CD8-positive, alpha-beta memory T cell (primary cell): ENCODE results near the gene LRP5. TPM values are rescaled to one million over a fixed set of nuclear protein-coding genes. Genes with fewer than 3 reads are reported as not detected.
A peak's percentile ranks its signal among the peaks of the same experiment; 100 is the strongest.

Source experiments
- CTCF ChIA-PET: fragments of 350-600 bp; sonication (Branson Sonifier 250); formaldehyde crosslinking; loops from one replicate; lab custom pipeline; 2021; ENCODE audit warnings: antibody characterized with exemption; lab: Charles Lee
- POLR2A ChIA-PET: fragments of 350-600 bp; sonication (Branson Sonifier 250); formaldehyde crosslinking; loops from one replicate; lab custom pipeline; 2021; ENCODE audit warnings: antibody characterized with exemption; lab: Charles Lee
- DNase-seq, 5 donors: peaks; one replicate each; pipeline versions ENCODE4 v3.0.0 to v3.0.0-alpha.2; 2020 to 2022; ENCODE audit warnings: mixed read lengths in 1 of 5
- H3K27ac ChIP-seq: one replicate; pipeline ENCODE4 v1.7.0; 2013; ENCODE audit warnings: low read depth, mild to moderate bottlenecking, low read length, moderate library complexity
- H3K27me3 ChIP-seq: 2 replicates; pipeline ENCODE4 v1.7.0; 2013; ENCODE audit warnings: low read length, mild to moderate bottlenecking; ENCODE audit not compliant: insufficient read depth, poor library complexity, severe bottlenecking
- H3K36me3 ChIP-seq: 2 replicates; pipeline ENCODE4 v1.7.0; 2013; ENCODE audit warnings: mild to moderate bottlenecking, low read length, moderate library complexity; ENCODE audit not compliant: insufficient read depth
- H3K4me1 ChIP-seq: 2 replicates; pipeline ENCODE4 v1.7.0; 2013; ENCODE audit warnings: mild to moderate bottlenecking, low read length, moderate library complexity; ENCODE audit not compliant: insufficient read depth
- H3K4me3 ChIP-seq: 2 replicates; pipeline ENCODE4 v1.7.0; 2013; ENCODE audit warnings: mild to moderate bottlenecking, low read length
- H3K9me3 ChIP-seq: 2 replicates; pipeline ENCODE4 v1.7.0; 2013; ENCODE audit warnings: mild to moderate bottlenecking, low read length
- H3K27ac Mint-ChIP-seq, 8 donors: one replicate each; pipeline ENCODE4 v1.8.0; 2020 to 2021; ENCODE audit warnings: mixed read lengths in 8 of 8, mild to moderate bottlenecking in 6 of 8, inconsistent platforms in 3 of 8, moderate library complexity in 3 of 8
- H3K27me3 Mint-ChIP-seq, 2 donors: one replicate each; pipeline ENCODE4 v1.8.0; 2020 to 2021; ENCODE audit warnings: mixed read lengths in 2 of 2, mild to moderate bottlenecking in 1 of 2, moderate library complexity in 1 of 2
- H3K36me3 Mint-ChIP-seq, 3 donors: one replicate each; pipeline ENCODE4 v1.8.0; 2020 to 2021; ENCODE audit warnings: mixed read lengths in 3 of 3, inconsistent platforms in 1 of 3, mild to moderate bottlenecking in 1 of 3
- H3K4me1 Mint-ChIP-seq, 3 donors: one replicate each; pipeline ENCODE4 v1.8.0; 2020 to 2021; ENCODE audit warnings: mixed read lengths in 3 of 3, inconsistent platforms in 1 of 3, mild to moderate bottlenecking in 1 of 3
- H3K4me3 Mint-ChIP-seq, 7 donors: one replicate each; pipeline ENCODE4 v1.8.0; 2020 to 2021; ENCODE audit warnings: mixed read lengths in 7 of 7, mild to moderate bottlenecking in 6 of 7, moderate library complexity in 4 of 7, inconsistent platforms in 2 of 7
- H3K9me3 Mint-ChIP-seq, 5 donors: one replicate each; pipeline ENCODE4 v1.8.0; 2020 to 2022; ENCODE audit warnings: mixed read lengths in 5 of 5, mild to moderate bottlenecking in 3 of 5, moderate library complexity in 2 of 5, inconsistent platforms in 1 of 5
- polyA plus RNA-seq: library from polyadenylated mRNA; unstranded; fragments of 300-500 nt; fragmentation: Illumina TruSeq; gene quantifications from one replicate; pipeline ENCODE4 v1.2.3, GENCODE V29; 2021
- total RNA-seq, 2 experiments: library from RNA; stranded (reverse); gene quantifications; one replicate each; pipeline ENCODE4 v1.2.3, GENCODE V29; 2021

Gene LRP5
- total and polyA plus RNA-seq, 3 experiments from 2014 or later: 0.68 to 9.9 (median 7.5) TPM

GRCh38 chr11:68406324-68407313 is 94.2 kb downstream of the LRP5 start:
- DNase-seq: no peak
- Histone ChIP-seq H3K36me3 (no peaks in the 10 kb centered on the region), H3K27me3 (no peaks in the 10 kb centered on the region), H3K4me3 (no peak overlapping the region), H3K4me1 (no peaks in the 10 kb centered on the region), H3K27ac (no peak overlapping the region), H3K9me3 (no peaks in the 10 kb centered on the region)
- Mint-ChIP-seq H3K4me1 (no peaks in the 10 kb centered on the region), H3K27ac (no peak overlapping the region), H3K36me3 (no peaks in the 10 kb centered on the region), H3K9me3 (no peaks in the 10 kb centered on the region), H3K4me3 (no peak overlapping the region), H3K27me3 (no peaks in the 10 kb centered on the region)
- CTCF ChIA-PET: no interaction called here
- POLR2A ChIA-PET: no interaction called here

- Histone ChIP-seq H3K27ac (no peak overlapping the region), H3K4me3 (no peak overlapping the region), H3K4me1 (no peaks in the 10 kb centered on the region), H3K9me3 (no peaks in the 10 kb centered on the region), H3K36me3 (no peaks in the 10 kb centered on the region), H3K27me3 (no peaks in the 10 kb centered on the region)
- Mint-ChIP-seq H3K4me3 (no peak overlapping the region), H3K36me3 (no peaks in the 10 kb centered on the region), H3K9me3 (no peaks in the 10 kb centered on the region), H3K27ac (no peak overlapping the region), H3K4me1 (peaks cover 0 to 1% (median 0%) of the 10 kb centered on the region in 3 donors), H3K27me3 (no peaks in the 10 kb centered on the region)
- ChIA-PET POLR2A (no interaction called here), CTCF (no interaction called here)
- no peak for DNase-seq
Measured at GRCh38 chr11:68408512-68408911, 96.1 kb downstream of the LRP5 start.

DNA sequence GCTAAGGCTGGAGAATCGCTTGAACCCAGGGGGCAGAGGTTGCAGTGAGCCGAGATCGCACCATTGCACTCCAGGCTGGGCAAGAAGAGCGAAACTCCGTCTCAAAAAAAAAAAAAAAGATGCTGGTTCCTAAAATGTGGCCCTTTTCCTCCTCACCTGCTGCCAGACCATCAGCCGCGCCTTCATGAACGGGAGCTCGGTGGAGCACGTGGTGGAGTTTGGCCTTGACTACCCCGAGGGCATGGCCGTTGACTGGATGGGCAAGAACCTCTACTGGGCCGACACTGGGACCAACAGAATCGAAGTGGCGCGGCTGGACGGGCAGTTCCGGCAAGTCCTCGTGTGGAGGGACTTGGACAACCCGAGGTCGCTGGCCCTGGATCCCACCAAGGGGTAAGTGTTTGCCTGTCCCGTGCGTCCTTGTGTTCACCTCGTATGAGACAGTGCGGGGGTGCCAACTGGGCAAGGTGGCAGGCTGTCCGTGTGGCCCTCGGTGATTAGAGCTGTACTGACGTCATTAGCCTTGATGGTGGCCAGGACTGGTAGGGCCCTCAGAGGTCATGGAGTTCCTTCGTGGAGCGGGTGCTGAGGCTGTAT is 97.5 kb downstream of the LRP5 start:
- Histone ChIP-seq H3K27ac (no peak overlapping the region), H3K4me3 (no peak overlapping the region), H3K27me3 (no peaks in the 10 kb centered on the region), H3K4me1 (no peaks in the 10 kb centered on the region), H3K9me3 (no peaks in the 10 kb centered on the region), H3K36me3 (no peaks in the 10 kb centered on the region)
- no peaks in the 10 kb centered on the region for H3K27me3 Mint-ChIP-seq
- no peaks in the 10 kb centered on the region for H3K36me3 Mint-ChIP-seq
- H3K4me3 Mint-ChIP-seq: no peak overlapping the region
- no peaks in the 10 kb centered on the region for H3K9me3 Mint-ChIP-seq
- CTCF ChIA-PET: no interaction called here
- DNase-seq: no peak
- H3K4me1 Mint-ChIP-seq: peaks cover 0 to 1% (median 0%) of the 10 kb centered on the region in 3 donors
- POLR2A ChIA-PET: interaction anchor here (0.6 kb wide), 1 partner anchor 28 kb away, joined by 3 read pairs; no protein-coding TSS in a partner anchor
- H3K27ac Mint-ChIP-seq: no peak overlapping the region

DNA sequence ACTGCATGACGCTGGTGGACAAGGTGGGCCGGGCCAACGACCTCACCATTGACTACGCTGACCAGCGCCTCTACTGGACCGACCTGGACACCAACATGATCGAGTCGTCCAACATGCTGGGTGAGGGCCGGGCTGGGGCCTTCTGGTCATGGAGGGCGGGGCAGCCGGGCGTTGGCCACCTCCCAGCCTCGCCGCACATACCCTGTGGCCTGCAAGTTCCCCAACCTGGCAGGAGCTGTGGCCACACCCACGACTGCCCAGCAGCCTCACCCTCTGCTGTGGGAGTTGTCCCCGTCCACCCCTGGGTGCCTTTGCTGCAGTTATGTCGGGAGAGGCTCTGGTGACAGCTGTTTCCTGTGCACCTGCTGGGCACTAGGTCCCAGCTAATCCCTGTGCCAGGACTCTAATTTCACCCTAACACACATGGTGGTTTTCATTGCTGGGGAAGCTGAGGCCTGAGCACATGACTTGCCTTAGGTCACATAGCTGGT is 99.2 kb downstream of the LRP5 start:
- Mint-ChIP-seq H3K36me3 (no peaks in the 10 kb centered on the region), H3K9me3 (no peaks in the 10 kb centered on the region), H3K4me3 (no peak overlapping the region), H3K27ac (peak overlapping the region in 1 of 8 donors; percentile 75), H3K4me1 (peaks cover 0 to 1% (median 0%) of the 10 kb centered on the region in 3 donors), H3K27me3 (no peaks in the 10 kb centered on the region)
- no peaks in the 10 kb centered on the region for H3K36me3 ChIP-seq
- DNase-seq: no peak
- H3K4me3 ChIP-seq: no peak overlapping the region
- no peaks in the 10 kb centered on the region for H3K27me3 ChIP-seq
- ChIA-PET CTCF (no interaction called here), POLR2A (no interaction called here)
- no peaks in the 10 kb centered on the region for H3K4me1 ChIP-seq
- no peaks in the 10 kb centered on the region for H3K9me3 ChIP-seq
- H3K27ac ChIP-seq: no peak overlapping the region

GRCh38 chr11:68412593-68413475 is 100.4 kb downstream of the LRP5 start:
- Mint-ChIP-seq H3K36me3 (no peaks in the 10 kb centered on the region), H3K27ac (peak overlapping the region in 1 of 8 donors; percentile 37), H3K27me3 (no peaks in the 10 kb centered on the region), H3K9me3 (no peaks in the 10 kb centered on the region), H3K4me1 (peaks cover 0 to 6% (median 1%) of the 10 kb centered on the region in 3 donors), H3K4me3 (no peak overlapping the region)
- ChIA-PET CTCF (no interaction called here), POLR2A (no interaction called here)
- DNase-seq: no peak
- Histone ChIP-seq H3K4me1 (no peaks in the 10 kb centered on the region), H3K27ac (no peak overlapping the region), H3K4me3 (no peak overlapping the region), H3K27me3 (no peaks in the 10 kb centered on the region), H3K36me3 (no peaks in the 10 kb centered on the region), H3K9me3 (no peaks in the 10 kb centered on the region)

- peak overlapping the region in 1 of 8 donors; percentile 68 for H3K27ac Mint-ChIP-seq
- H3K4me1 ChIP-seq: no peaks in the 10 kb centered on the region
- no peak for DNase-seq
- no peaks in the 10 kb centered on the region for H3K36me3 Mint-ChIP-seq
- ChIA-PET POLR2A (no interaction called here), CTCF (interaction anchor here (1.1 kb wide), 1 partner anchor 9 kb away, joined by 3 read pairs; no protein-coding TSS in a partner anchor)
- no peaks in the 10 kb centered on the region for H3K36me3 ChIP-seq
- no peaks in the 10 kb centered on the region for H3K9me3 Mint-ChIP-seq
- peaks cover 0 to 6% (median 1%) of the 10 kb centered on the region in 3 donors for H3K4me1 Mint-ChIP-seq
- no peak overlapping the region for H3K4me3 ChIP-seq
- no peak overlapping the region for H3K4me3 Mint-ChIP-seq
- no peaks in the 10 kb centered on the region for H3K27me3 Mint-ChIP-seq
- no peaks in the 10 kb centered on the region for H3K9me3 ChIP-seq
- H3K27ac ChIP-seq: no peak overlapping the region
- H3K27me3 ChIP-seq: no peaks in the 10 kb centered on the region
Measured at GRCh38 chr11:68413591-68413999, 101.2 kb downstream of the LRP5 start.

- CTCF ChIA-PET: interaction anchor here (1.1 kb wide), 1 partner anchor 8 kb away, joined by 3 read pairs; no protein-coding TSS in a partner anchor
Measured at GRCh38 chr11:68414496-68415221, 102.3 kb downstream of the LRP5 start.

More at GRCh38 chr11:68414496-68415221, 102.3 kb downstream of the LRP5 start:
- Mint-ChIP-seq H3K9me3 (no peaks in the 10 kb centered on the region), H3K4me1 (peaks cover 0 to 6% (median 1%) of the 10 kb centered on the region in 3 donors), H3K4me3 (no peak overlapping the region), H3K36me3 (no peaks in the 10 kb centered on the region), H3K27ac (no peak overlapping the region), H3K27me3 (no peaks in the 10 kb centered on the region)
- no peak for DNase-seq
- Histone ChIP-seq H3K4me1 (no peaks in the 10 kb centered on the region), H3K4me3 (no peak overlapping the region), H3K27ac (no peak overlapping the region), H3K27me3 (no peaks in the 10 kb centered on the region), H3K9me3 (no peaks in the 10 kb centered on the region), H3K36me3 (no peaks in the 10 kb centered on the region)
- POLR2A ChIA-PET: no interaction called here
